Lower leg skin (tissue), 3 donors: Measurements from ENCODE around the gene GGCT.

Source experiments
- CTCF ChIP-seq, 3 donors: fragments of 450-650 bp; IDR thresholded peaks; one replicate each; pipeline ENCODE4 v1.5.1; 2016; ENCODE audit warnings: antibody characterized with exemption in 3 of 3, mild to moderate bottlenecking in 3 of 3, moderate library complexity in 2 of 3
- POLR2A ChIP-seq, 2 donors: fragments of 450-650 bp; IDR thresholded peaks; one replicate each; pipeline ENCODE4 v1.6.1; 2016 to 2017; ENCODE audit warnings: antibody characterized with exemption in 2 of 2, mild to moderate bottlenecking in 1 of 2, moderate library complexity in 1 of 2

- TF ChIP-seq CTCF (IDR thresholded peaks at IDR 0.05) (no peak), POLR2A (IDR thresholded peaks at IDR 0.05) (no peak)
Observed at GRCh38 chr7:30453921-30454320, 50.7 kb downstream of the GGCT start.
